HepG2 (cell line): ENCODE results near the gene TFAP2A. TPM values are rescaled to one million over a fixed set of nuclear protein-coding genes. Genes with fewer than 3 reads are reported as not detected.
A peak's percentile ranks its signal among the peaks of the same experiment; 100 is the strongest.

Experiments used
- ATAC-seq: fragments of 200-7000 bp; cut with Tn5 transposase; 3 replicates; pipeline ENCODE4 v1.9.1; 2020; ENCODE audit warnings: mild to moderate bottlenecking, moderate library complexity
- BruUV-seq: library from RNA; stranded (reverse); fragments of 400-500 nt; replicated peaks from 2 replicates; lab custom pipeline; 2021; lab: Mats Ljungman, UMichigan
- CTCF ChIA-PET: fragments of 300-600 bp; formaldehyde crosslinking; extraction: SDS; loops from one replicate; lab custom pipeline; 2021; ENCODE audit warnings: low total read pairs, inconsistent platforms, low intra/inter-chr PET ratio; lab: Yijun Ruan, JAX
- POLR2A ChIA-PET: fragments of 350-600 bp; sonication (Branson Sonifier 250); formaldehyde crosslinking; loops from one replicate; lab custom pipeline; 2020; ENCODE audit warnings: antibody characterized with exemption, inconsistent platforms; lab: Yijun Ruan, JAX
- DNase-seq: peaks from one replicate; pipeline ENCODE4 v3.0.0-alpha.2; 2015; ENCODE audit warnings: low spot score
- FAIRE-seq: peaks from 3 replicates; lab custom pipeline; 2011; peaks lifted over from hg19 to GRCh38; lab: Jason Lieb, UNC
- H2AFZ ChIP-seq: one replicate; pipeline ENCODE4 v1.6.1; 2011; ENCODE audit warnings: low read length, inconsistent platforms
- H3K27ac ChIP-seq: fragments of 300-600 bp; 3 replicates; pipeline ENCODE4 v1.8.0; 2011; ENCODE audit warnings: mixed run types, mild to moderate bottlenecking, mixed read lengths, low read length, inconsistent platforms; ENCODE audit not compliant: insufficient read depth; ENCODE audit errors: extremely low read length
- H3K27me3 ChIP-seq, 2 experiments: fragments of 200-600 bp in 1 of 2; 2 replicates in 1 of 2; 3 replicates in 1 of 2; pipeline versions ENCODE4 v1.6.0 to v1.8.0; 2011; ENCODE audit warnings: low read length in 2 of 2, mild to moderate bottlenecking in 2 of 2, moderate library complexity in 2 of 2, inconsistent platforms in 1 of 2; ENCODE audit not compliant: insufficient read depth in 2 of 2, control insufficient read depth in 1 of 2
- H3K36me3 ChIP-seq, 2 experiments: fragments of 200-600 bp in 1 of 2; replicated peaks in 1 of 2; 2 replicates in 1 of 2; 3 replicates in 1 of 2; pipeline versions ENCODE4 v1.5.1 to v1.8.0; 2011; ENCODE audit warnings: low read length in 2 of 2, inconsistent platforms in 1 of 2; ENCODE audit not compliant: insufficient read depth in 2 of 2, control insufficient read depth in 1 of 2
- H3K4me1 ChIP-seq: 2 replicates; pipeline ENCODE4 v1.5.1; 2012; ENCODE audit warnings: low read length, inconsistent platforms; ENCODE audit not compliant: insufficient read depth
- H3K4me2 ChIP-seq: 2 replicates; pipeline ENCODE4 v1.6.0; 2011; ENCODE audit warnings: low read depth, low read length, inconsistent platforms
- H3K4me3 ChIP-seq, 3 experiments: fragments of 200-600 bp in 1 of 3; sonication (generic), shearing (Covaris generic) in 1 of 3; replicated peaks in 1 of 3; 2 replicates each; pipeline ENCODE4 v1.5.1; 2011 to 2016; ENCODE audit warnings: low read length in 3 of 3, inconsistent platforms in 2 of 3, low read depth in 2 of 3, mild to moderate bottlenecking in 2 of 3, control low read depth in 1 of 3, mixed read lengths in 1 of 3; ENCODE audit not compliant: insufficient read depth in 1 of 3
- H3K79me2 ChIP-seq: one replicate; pipeline ENCODE4 v1.6.1; 2011; ENCODE audit warnings: low read length, inconsistent platforms; ENCODE audit not compliant: insufficient read depth
- H3K9ac ChIP-seq: 2 replicates; pipeline ENCODE4 v1.6.0; 2011; ENCODE audit warnings: mild to moderate bottlenecking, low read depth, low read length, inconsistent platforms; ENCODE audit not compliant: insufficient read depth
- H3K9me3 ChIP-seq: 2 replicates; pipeline ENCODE4 v1.5.1; 2012; ENCODE audit warnings: mild to moderate bottlenecking, low read length
- H4K20me1 ChIP-seq: 2 replicates; pipeline ENCODE4 v1.6.0; 2011; ENCODE audit warnings: inconsistent platforms, mild to moderate bottlenecking, low read length, moderate library complexity; ENCODE audit not compliant: insufficient read depth
- CCDC6 ChIP-seq: sonication (generic); formaldehyde crosslinking; IDR thresholded peaks from 2 replicates; pipeline ENCODE4 v1.8.1; 2022; ENCODE audit warnings: mild to moderate bottlenecking, missing genetic modification reagents, moderate library complexity
- FLYWCH1 ChIP-seq: sonication (generic); formaldehyde crosslinking; IDR thresholded peaks from 2 replicates; pipeline ENCODE4 v1.8.1; 2023; ENCODE audit warnings: mild to moderate bottlenecking, missing genetic modification reagents
- GATA4 ChIP-seq: sonication (generic); IDR thresholded peaks from 2 replicates; pipeline ENCODE4 v1.6.1; 2016; ENCODE audit warnings: antibody characterized with exemption, low read depth, borderline replicate concordance
- HOMEZ ChIP-seq: IDR thresholded peaks from 2 replicates; pipeline ENCODE4 v1.6.1; 2016; ENCODE audit warnings: low read depth
- JDP2 ChIP-seq: sonication (generic); formaldehyde crosslinking; IDR thresholded peaks from 2 replicates; pipeline ENCODE4 v1.8.1; 2022; ENCODE audit warnings: missing genetic modification reagents, borderline replicate concordance
- MAF1 ChIP-seq: sonication (generic); formaldehyde crosslinking; IDR thresholded peaks from 2 replicates; pipeline ENCODE4 v1.5.0; 2020; ENCODE audit warnings: missing genetic modification reagents, borderline replicate concordance
- MAFF ChIP-seq: IDR thresholded peaks from 2 replicates; pipeline ENCODE4 v1.6.1; 2011; ENCODE audit warnings: low read depth, low read length, improper control_type of control experiment
- MAFK ChIP-seq, 2 experiments: IDR thresholded peaks in 1 of 2; conservative IDR thresholded peaks in 1 of 2; 2 replicates each; pipeline ENCODE4 v1.6.1; 2011; ENCODE audit warnings: improper control_type of control experiment in 2 of 2, low read length in 2 of 2
- MIER2 ChIP-seq: IDR thresholded peaks from 2 replicates; pipeline ENCODE4 v1.6.1; 2016; ENCODE audit warnings: missing biosample characterization, missing genetic modification reagents
- NR1H2 ChIP-seq: sonication (generic); formaldehyde crosslinking; IDR thresholded peaks from 2 replicates; pipeline ENCODE4 v1.8.1; 2022; ENCODE audit warnings: low read depth, missing genetic modification reagents, borderline replicate concordance
- SMC3 ChIP-seq: IDR thresholded peaks from 2 replicates; pipeline ENCODE4 v1.6.1; 2011; ENCODE audit warnings: low read length, improper control_type of control experiment
- TEAD3 ChIP-seq: optimal IDR thresholded peaks from 2 replicates; pipeline ENCODE3; 2016; ENCODE audit warnings: borderline replicate concordance
- ZNF629 ChIP-seq: sonication (generic); formaldehyde crosslinking; conservative IDR thresholded peaks from 2 replicates; pipeline ENCODE4 v1.5.0; 2020; ENCODE audit warnings: missing genetic modification reagents
- ZNF781 ChIP-seq: sonication (generic); formaldehyde crosslinking; IDR thresholded peaks from 2 replicates; pipeline ENCODE4 v1.5.1; 2020; ENCODE audit warnings: borderline replicate concordance, mild to moderate bottlenecking, missing genetic modification reagents; ENCODE audit errors: not compliant biosample characterization
- ZNF800 ChIP-seq: sonication (generic); formaldehyde crosslinking; IDR thresholded peaks from 2 replicates; pipeline ENCODE4 v1.4.0; 2020; ENCODE audit warnings: missing genetic modification reagents
- WGBS: methylation state at CpG from one replicate; pipeline ENCODE4 v1.1.6; 2017; ENCODE audit warnings: low lambda C conversion rate; 5-methylcytosine and 5-hydroxymethylcytosine counted together
- in situ Hi-C: cut with HindIII; loops from 2 replicates; pipeline ENCODE4 v1.10.0; 2017; ENCODE audit warnings: low pct_unique_long_range_greater_than_20kb; ENCODE audit not compliant: extremely low pct_ligation_motif_present
- intact Hi-C: fragments of 100-400 bp; cut with micrococcal nuclease; formaldehyde crosslinking; loops from one replicate; pipeline ENCODE4 v1.10.0; 2022; ENCODE audit not compliant: unreplicated experiment
- polyA plus RNA-seq, 8 experiments: library from polyadenylated mRNA; depleted of rRNA in 3 of 8; stranded (reverse) in 7 of 8; unstranded in 1 of 8; fragments of >200 nt; fragmentation: Illumina TruSeq in 4 of 8; extraction: Trizol in 4 of 8; gene quantifications; 2 replicates each; pipeline versions ENCODE4 v1.2.1 to v1.2.3, GENCODE V29; 2011 to 2016; ENCODE audit warnings: low read depth in 4 of 8, missing spikeins in 1 of 8, mixed read lengths in 1 of 8; ENCODE audit not compliant: insufficient read depth in 1 of 8
- total RNA-seq, 5 experiments: library from RNA; depleted of rRNA; stranded (reverse); fragments of >200 nt; fragmentation: Illumina TruSeq; extraction: Trizol; gene quantifications; 2 replicates each; pipeline ENCODE4 v1.2.3, GENCODE V29; 2016; ENCODE audit warnings: low read depth in 1 of 5

Gene TFAP2A
- total and polyA plus RNA-seq, 2 of the 13 experiments (the other 11 are each of a cell fraction or from before 2014, with no cell fraction given), result not detected

GRCh38 chr6:10363911-10364310, 51.0 kb downstream of the TFAP2A start:
- Histone ChIP-seq H2AFZ (no peak overlapping the region), H3K4me2 (no peak overlapping the region), H3K27ac (no peak overlapping the region), H3K9ac (no peak overlapping the region), H4K20me1 (no peaks in the 10 kb centered on the region), H3K79me2 (no peaks in the 10 kb centered on the region), H3K4me1 (no peaks in the 10 kb centered on the region), H3K9me3 (no peaks in the 10 kb centered on the region), H3K36me3 (no peaks in the 10 kb centered on the region), H3K4me3 (no peak overlapping the region), H3K27me3 (peaks cover 0 to 9% of the 10 kb centered on the region in 2 experiments; a peak in 1 of 5 replicates)
- CTCF ChIA-PET, result no interaction called here
- DNase-seq (no peak), FAIRE-seq (no peak), ATAC-seq (no peak)
- TF ChIP-seq NR1H2 (CRISPR knock-in tag), result no peak
- TF ChIP-seq MAF1 (CRISPR knock-in tag), result no peak
- TF ChIP-seq GATA4, result no peak
- TF ChIP-seq ZNF800, result no peak
- intact Hi-C loops, result no loop called here
- POLR2A ChIA-PET, result no interaction called here
- in situ Hi-C loops, result no loop called here
- BruUV-seq, result no TSS peak
- WGBS, result 32% methylated on average over 6 of the region's 6 CpGs

GRCh38 chr6:10362300-10362699, 52.6 kb downstream of the TFAP2A start:
- POLR2A ChIA-PET, result no interaction called here
- WGBS, result 0% methylated on average over 2 of the region's 2 CpGs

More at GRCh38 chr6:10362300-10362699, 52.6 kb downstream of the TFAP2A start:
- no peaks in the 10 kb centered on the region for H3K36me3 ChIP-seq
- DNase-seq (no peak), ATAC-seq (no peak), FAIRE-seq (no peak)
- H3K4me2 ChIP-seq, result no peak overlapping the region
- no peaks in the 10 kb centered on the region for H4K20me1 ChIP-seq
- no peaks in the 10 kb centered on the region for H3K9me3 ChIP-seq
- no peak for TF ChIP-seq SMC3
- TF ChIP-seq HOMEZ (CRISPR knock-in tag), result no peak
- 0 out of 2 replicates have a peak, but pooled peaks have one; percentile 13 for TF ChIP-seq MAFF
- no peak for TF ChIP-seq ZNF629 (CRISPR knock-in tag)
- TF ChIP-seq ZNF781 (CRISPR knock-in tag), result no peak
- TF ChIP-seq FLYWCH1, result no peak
- TF ChIP-seq MAFK (conservative IDR thresholded peaks at IDR 0.05 in 1 of 2, IDR thresholded peaks at IDR 0.05 in 1 of 2; ENCODE audit: low read length in 2 of 2), result peak in 1 of 2 experiments; percentile 60; a peak in 3 of 4 replicates
- TF ChIP-seq TEAD3, result no peak
- no peak for TF ChIP-seq CCDC6 (CRISPR knock-in tag)
- no peak for TF ChIP-seq MIER2 (CRISPR knock-in tag)
- no peak for TF ChIP-seq JDP2 (CRISPR knock-in tag)
- H3K79me2 ChIP-seq, result no peaks in the 10 kb centered on the region
- no peak overlapping the region for H3K4me3 ChIP-seq
- in situ Hi-C loops (no loop called here), intact Hi-C loops (no loop called here)
- no TSS peak for BruUV-seq
- no peak overlapping the region for H2AFZ ChIP-seq
- CTCF ChIA-PET, result no interaction called here
- no peaks in the 10 kb centered on the region for H3K4me1 ChIP-seq
- H3K27ac ChIP-seq, result no peak overlapping the region
- H3K27me3 ChIP-seq, result 0 out of 5 replicates have a peak, but pooled peaks cover 0 to 5% of the 10 kb centered on the region in 2 experiments
- no peak overlapping the region for H3K9ac ChIP-seq
